ENCODE measurements around the gene MCTP2.

Gene MCTP2

DNA sequence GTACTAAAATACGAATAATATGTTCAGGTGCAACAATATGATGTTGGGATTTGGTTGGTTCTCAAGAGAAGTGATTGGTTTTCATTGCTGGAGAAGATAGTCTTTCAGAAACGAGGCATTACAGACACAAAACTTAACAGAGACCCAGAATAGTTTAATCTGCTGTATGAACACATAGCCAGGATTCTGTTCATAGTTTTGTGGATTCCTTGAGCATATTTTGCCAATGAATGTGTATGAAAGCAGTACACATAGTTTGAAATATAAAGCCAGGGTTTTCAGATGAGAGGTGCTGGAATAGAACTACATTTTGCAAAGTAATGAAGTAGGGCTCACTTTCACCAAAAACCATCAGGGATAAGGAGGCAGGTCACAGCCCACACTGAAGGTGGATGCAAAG lies 5.7 kb upstream of the MCTP2 start (continued):
- TF ChIP-seq PRDM2 (tag by site-specific recombination; IDR thresholded peaks at IDR 0.05; ENCODE audit: borderline replicate concordance) (no peak), ZBTB8A (tag by site-specific recombination; IDR thresholded peaks at IDR 0.05) (no peak), ZNF280C (tag by site-specific recombination; IDR thresholded peaks at IDR 0.05) (no peak), ZNF169 (tag by site-specific recombination; IDR thresholded peaks at IDR 0.05) (no peak)

DNA sequence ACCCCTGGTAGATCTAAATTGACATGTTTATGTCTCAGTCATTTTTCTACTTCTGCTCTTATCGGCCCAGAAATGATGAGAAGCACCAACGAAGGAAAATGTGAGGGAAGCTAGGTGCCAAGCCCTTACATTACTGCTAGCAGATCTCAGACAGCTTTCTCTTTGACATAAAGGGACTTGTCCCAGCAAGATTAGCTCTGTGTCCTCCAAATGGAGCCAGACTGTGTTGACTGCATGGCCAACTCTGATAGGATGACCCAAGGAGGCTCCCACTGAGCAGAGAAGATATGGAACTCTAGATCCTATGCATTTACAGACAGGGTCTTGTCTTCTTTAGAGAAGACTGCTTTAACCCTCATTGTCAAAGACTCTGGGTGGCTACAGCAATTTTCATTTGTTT lies 2.8 kb upstream of the MCTP2 start:
- Histone ChIP-seq H3K4me3 (ENCODE audit: low read depth, low read length) (no peak overlapping the region), H3K36me3 (ENCODE audit: control insufficient read depth in 2 of 2, insufficient read depth in 1 of 2, low read length in 2 of 2) (no peaks in the 10 kb centered on the region), H3K9me3 (ENCODE audit: control insufficient read depth, insufficient read depth, low read depth, low read length) (no peaks in the 10 kb centered on the region), H3K27ac (ENCODE audit: extremely low read depth, low read depth, low read length) (no peak overlapping the region), H3K4me1 (ENCODE audit: control insufficient read depth, insufficient read depth, low read length) (peaks cover 17% of the 10 kb centered on the region)
- CTCF ChIA-PET = no interaction called here
- TF ChIP-seq ZNF558 (tag by site-specific recombination; IDR thresholded peaks at IDR 0.05) (no peak), BCL11A (tag by site-specific recombination; IDR thresholded peaks at IDR 0.05; ENCODE audit: low read depth) (no peak), ZNF777 (tag by site-specific recombination; IDR thresholded peaks at IDR 0.05; ENCODE audit: borderline replicate concordance) (no peak), IKZF3 (tag by site-specific recombination; IDR thresholded peaks at IDR 0.05) (no peak), TSHZ1 (tag by site-specific recombination; IDR thresholded peaks at IDR 0.05; ENCODE audit: borderline replicate concordance) (no peak), ZNF561 (tag by site-specific recombination; IDR thresholded peaks at IDR 0.05; ENCODE audit: borderline replicate concordance) (no peak), MZF1 (tag by site-specific recombination; IDR thresholded peaks at IDR 0.05; ENCODE audit: borderline replicate concordance) (no peak), ZNF670 (tag by site-specific recombination; IDR thresholded peaks at IDR 0.05; ENCODE audit: low read depth) (no peak), ZNF843 (tag by site-specific recombination; IDR thresholded peaks at IDR 0.05) (no peak), HOXC10 (CRISPR knock-in tag; IDR thresholded peaks at IDR 0.05) (no peak), ZNF16 (tag by site-specific recombination; IDR thresholded peaks at IDR 0.05; ENCODE audit: low read depth) (no peak), ZNF623 (tag by site-specific recombination; IDR thresholded peaks at IDR 0.05) (no peak)
- TF ChIP-seq, protein P1, sequence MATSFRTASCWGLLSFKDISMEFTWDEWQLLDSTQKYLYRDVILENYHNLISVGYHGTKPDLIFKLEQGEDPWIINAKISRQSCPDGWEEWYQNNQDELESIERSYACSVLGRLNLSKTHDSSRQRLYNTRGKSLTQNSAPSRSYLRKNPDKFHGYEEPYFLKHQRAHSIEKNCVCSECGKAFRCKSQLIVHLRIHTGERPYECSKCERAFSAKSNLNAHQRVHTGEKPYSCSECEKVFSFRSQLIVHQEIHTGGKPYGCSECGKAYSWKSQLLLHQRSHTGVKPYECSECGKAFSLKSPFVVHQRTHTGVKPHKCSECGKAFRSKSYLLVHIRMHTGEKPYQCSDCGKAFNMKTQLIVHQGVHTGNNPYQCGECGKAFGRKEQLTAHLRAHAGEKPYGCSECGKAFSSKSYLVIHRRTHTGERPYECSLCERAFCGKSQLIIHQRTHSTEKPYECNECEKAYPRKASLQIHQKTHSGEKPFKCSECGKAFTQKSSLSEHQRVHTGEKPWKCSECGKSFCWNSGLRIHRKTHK (tag by site-specific recombination; IDR thresholded peaks at IDR 0.05) = no peak
- TF ChIP-seq, protein P2, sequence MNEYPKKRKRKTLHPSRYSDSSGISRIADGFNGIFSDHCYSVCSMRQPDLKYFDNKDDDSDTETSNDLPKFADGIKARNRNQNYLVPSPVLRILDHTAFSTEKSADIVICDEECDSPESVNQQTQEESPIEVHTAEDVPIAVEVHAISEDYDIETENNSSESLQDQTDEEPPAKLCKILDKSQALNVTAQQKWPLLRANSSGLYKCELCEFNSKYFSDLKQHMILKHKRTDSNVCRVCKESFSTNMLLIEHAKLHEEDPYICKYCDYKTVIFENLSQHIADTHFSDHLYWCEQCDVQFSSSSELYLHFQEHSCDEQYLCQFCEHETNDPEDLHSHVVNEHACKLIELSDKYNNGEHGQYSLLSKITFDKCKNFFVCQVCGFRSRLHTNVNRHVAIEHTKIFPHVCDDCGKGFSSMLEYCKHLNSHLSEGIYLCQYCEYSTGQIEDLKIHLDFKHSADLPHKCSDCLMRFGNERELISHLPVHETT (tag by site-specific recombination; IDR thresholded peaks at IDR 0.05) = no peak
- TF ChIP-seq, protein P3, sequence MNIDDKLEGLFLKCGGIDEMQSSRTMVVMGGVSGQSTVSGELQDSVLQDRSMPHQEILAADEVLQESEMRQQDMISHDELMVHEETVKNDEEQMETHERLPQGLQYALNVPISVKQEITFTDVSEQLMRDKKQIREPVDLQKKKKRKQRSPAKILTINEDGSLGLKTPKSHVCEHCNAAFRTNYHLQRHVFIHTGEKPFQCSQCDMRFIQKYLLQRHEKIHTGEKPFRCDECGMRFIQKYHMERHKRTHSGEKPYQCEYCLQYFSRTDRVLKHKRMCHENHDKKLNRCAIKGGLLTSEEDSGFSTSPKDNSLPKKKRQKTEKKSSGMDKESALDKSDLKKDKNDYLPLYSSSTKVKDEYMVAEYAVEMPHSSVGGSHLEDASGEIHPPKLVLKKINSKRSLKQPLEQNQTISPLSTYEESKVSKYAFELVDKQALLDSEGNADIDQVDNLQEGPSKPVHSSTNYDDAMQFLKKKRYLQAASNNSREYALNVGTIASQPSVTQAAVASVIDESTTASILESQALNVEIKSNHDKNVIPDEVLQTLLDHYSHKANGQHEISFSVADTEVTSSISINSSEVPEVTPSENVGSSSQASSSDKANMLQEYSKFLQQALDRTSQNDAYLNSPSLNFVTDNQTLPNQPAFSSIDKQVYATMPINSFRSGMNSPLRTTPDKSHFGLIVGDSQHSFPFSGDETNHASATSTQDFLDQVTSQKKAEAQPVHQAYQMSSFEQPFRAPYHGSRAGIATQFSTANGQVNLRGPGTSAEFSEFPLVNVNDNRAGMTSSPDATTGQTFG (tag by site-specific recombination; IDR thresholded peaks at IDR 0.05; ENCODE audit: borderline replicate concordance) = no peak
- POLR2A ChIA-PET = no interaction called here
